Colonic mucosa (tissue), 4 donors: Measurements from ENCODE around the gene P2RX6. TPM values are rescaled to one million over a fixed set of nuclear protein-coding genes. Genes with fewer than 3 reads are reported as not detected.
"Not testable (repeated sequence)": the region's sequence is repeated elsewhere in the genome, so short reads cannot be mapped to it uniquely, and the experiment has no call there.

Experiments
- DNase-seq: peaks from one replicate; pipeline ENCODE4 v3.0.0-alpha.2; 2020
- H3K27ac ChIP-seq: fragments of 200-600 bp; one replicate; pipeline ENCODE4 v1.8.0; 2021
- H3K27me3 ChIP-seq: fragments of 200-600 bp; one replicate; pipeline ENCODE4 v1.8.0; 2021
- H3K36me3 ChIP-seq: fragments of 200-600 bp; one replicate; pipeline ENCODE4 v1.8.0; 2021
- H3K4me1 ChIP-seq: fragments of 200-600 bp; one replicate; pipeline ENCODE4 v1.8.0; 2021; ENCODE audit warnings: mild to moderate bottlenecking
- H3K4me3 ChIP-seq: fragments of 200-600 bp; one replicate; pipeline ENCODE4 v1.8.0; 2021
- H3K9ac ChIP-seq, 2 donors: one replicate each; pipeline ENCODE4 v1.7.0; 2013; ENCODE audit warnings: control low read depth in 2 of 2, low read depth in 2 of 2, low read length in 2 of 2
- H3K9me3 ChIP-seq: fragments of 200-600 bp; one replicate; pipeline ENCODE4 v1.8.0; 2021
- intact Hi-C: fragments of 100-400 bp; cut with DNase I; formaldehyde crosslinking; loops from one replicate; pipeline ENCODE4 v1.14.1; 2022
- total RNA-seq, 2 donors: library from RNA; stranded (reverse); fragmentation: NEBNext Ultra II Directional in 1 of 2; extraction: Animal tissue kit (Norgen Biotek cat#: 25700) in 1 of 2; gene quantifications; one replicate each; pipeline ENCODE4 v1.2.1, GENCODE V29; 2021
- TF ChIP-seq, protein P1 (sequence below): fragments of 200-600 bp; IDR thresholded peaks from one replicate; pipeline ENCODE4 v1.8.0; 2022; ENCODE audit warnings: antibody characterized with exemption, mild to moderate bottlenecking
- donor health status: healthy.
- donor health status: DM: no; HTN: no; CAD: no.
- donor health status: DM: no; HTN: no; CAD: no.

P2RX6 gene
- total RNA-seq, 2 donors from 2014 or later = 0.27 to 0.62 TPM

DNA sequence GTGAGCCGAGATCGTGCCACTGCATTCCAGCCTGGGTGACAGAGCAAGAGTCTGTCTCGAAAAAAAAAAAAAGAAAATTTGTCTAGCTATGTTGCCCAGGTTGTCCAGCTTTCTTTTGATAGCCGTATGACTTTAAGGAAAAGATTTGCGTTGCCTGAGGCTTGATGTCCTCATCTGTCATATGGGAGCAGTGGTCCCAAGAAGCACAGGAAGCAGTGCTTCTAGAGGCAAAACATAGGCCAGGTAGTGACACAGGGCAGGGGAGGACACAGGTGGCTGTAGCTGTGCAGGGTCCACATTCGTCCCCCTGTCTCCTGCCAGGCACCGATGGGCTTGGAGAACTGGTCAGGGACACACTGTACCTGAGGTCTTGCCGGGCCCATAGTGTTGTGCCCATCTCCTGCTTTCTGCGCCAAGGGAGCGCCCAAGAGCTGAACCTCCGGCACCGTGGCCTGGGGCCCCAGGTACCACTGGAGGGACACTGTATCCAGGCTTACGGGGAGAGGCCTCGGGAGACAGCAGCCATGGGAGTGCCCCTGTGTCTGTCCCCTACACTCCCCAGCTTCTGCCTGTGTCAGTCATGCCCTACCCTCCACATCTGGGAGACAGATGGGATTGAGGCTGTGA, 32.2 kb downstream of the P2RX6 start:
- Histone ChIP-seq H3K27me3 (no peaks in the 10 kb centered on the region), H3K36me3 (no peaks in the 10 kb centered on the region), H3K9me3 (no peaks in the 10 kb centered on the region), H3K4me3 (no peak overlapping the region), H3K4me1 (peaks cover 10% of the 10 kb centered on the region), H3K9ac (no peak overlapping the region), H3K27ac (no peak overlapping the region)
- TF ChIP-seq, protein P1, sequence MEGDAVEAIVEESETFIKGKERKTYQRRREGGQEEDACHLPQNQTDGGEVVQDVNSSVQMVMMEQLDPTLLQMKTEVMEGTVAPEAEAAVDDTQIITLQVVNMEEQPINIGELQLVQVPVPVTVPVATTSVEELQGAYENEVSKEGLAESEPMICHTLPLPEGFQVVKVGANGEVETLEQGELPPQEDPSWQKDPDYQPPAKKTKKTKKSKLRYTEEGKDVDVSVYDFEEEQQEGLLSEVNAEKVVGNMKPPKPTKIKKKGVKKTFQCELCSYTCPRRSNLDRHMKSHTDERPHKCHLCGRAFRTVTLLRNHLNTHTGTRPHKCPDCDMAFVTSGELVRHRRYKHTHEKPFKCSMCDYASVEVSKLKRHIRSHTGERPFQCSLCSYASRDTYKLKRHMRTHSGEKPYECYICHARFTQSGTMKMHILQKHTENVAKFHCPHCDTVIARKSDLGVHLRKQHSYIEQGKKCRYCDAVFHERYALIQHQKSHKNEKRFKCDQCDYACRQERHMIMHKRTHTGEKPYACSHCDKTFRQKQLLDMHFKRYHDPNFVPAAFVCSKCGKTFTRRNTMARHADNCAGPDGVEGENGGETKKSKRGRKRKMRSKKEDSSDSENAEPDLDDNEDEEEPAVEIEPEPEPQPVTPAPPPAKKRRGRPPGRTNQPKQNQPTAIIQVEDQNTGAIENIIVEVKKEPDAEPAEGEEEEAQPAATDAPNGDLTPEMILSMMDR = no peak
- intact Hi-C loops = no loop called here
- no peak for DNase-seq

DNA sequence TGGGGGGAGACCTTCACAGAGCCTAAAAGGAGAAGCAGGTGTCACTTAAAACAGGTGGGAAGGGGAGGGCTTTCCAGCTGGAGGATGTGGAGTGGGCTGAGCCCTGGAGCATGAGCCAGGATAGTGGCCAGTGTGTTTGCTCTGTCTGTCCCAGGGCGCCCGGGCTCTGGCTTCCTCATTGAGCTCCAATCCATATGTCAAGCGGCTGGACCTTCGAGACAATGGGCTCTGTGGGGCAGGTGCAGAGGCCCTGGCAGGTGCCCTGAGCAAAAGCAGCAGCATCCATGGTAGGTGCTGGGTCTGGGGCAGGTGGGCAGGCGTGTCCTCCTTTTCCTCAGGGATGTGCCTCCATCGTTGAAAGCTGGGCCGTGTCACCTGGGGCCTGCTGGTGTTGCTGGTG, 32.8 kb downstream of the P2RX6 start:
- no peak for DNase-seq
- Histone ChIP-seq H3K9ac (no peak overlapping the region), H3K4me1 (peaks cover 10% of the 10 kb centered on the region), H3K4me3 (no peak overlapping the region), H3K27me3 (no peaks in the 10 kb centered on the region), H3K27ac (no peak overlapping the region), H3K9me3 (no peaks in the 10 kb centered on the region), H3K36me3 (no peaks in the 10 kb centered on the region)
- intact Hi-C loops = no loop called here
- TF ChIP-seq, protein P1 = no peak

DNA sequence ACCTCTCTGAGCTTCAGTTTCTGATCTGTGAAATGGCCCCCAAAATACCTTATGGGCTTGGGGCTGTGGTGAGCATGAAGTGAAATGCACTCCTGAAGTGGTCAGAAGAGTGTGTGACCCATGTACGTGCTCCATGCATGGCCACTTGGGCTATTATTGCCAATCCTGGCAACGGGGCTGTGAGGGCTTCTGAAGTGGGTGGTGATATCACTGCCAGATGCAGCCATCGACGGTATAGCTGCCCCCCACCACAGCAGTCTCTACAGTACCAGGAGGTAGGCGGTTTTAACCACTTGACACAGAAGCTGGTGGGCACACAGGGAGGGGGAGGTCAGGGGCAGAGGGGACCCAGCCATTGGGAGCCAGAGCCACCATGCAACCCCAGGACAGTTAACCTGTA, 33.5 kb downstream of the P2RX6 start:
- H3K4me1 ChIP-seq, DNase-seq, H3K36me3 ChIP-seq, H3K9me3 ChIP-seq, intact Hi-C loops, H3K27me3 ChIP-seq, H3K9ac ChIP-seq, H3K27ac ChIP-seq, H3K4me3 ChIP-seq: not testable (repeated sequence)

DNA sequence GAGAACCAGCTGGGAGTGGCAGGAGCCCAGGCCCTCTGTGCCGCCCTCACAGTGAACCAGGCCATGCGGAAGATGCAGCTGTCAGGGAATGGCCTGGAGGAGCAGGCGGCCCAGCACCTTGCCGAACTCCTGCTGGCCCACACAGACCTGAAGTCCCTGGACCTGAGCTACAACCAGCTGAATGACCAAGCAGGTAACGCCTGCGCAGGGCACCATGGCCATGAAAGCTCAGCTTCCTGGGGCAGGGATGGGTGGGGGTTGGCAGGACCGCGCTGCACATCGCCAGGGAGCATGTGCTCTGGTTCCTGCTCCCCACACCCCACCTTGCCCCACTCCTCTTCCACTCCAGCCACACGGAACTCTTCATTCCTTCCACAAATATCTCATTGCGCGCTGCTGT, 34.0 kb downstream of the P2RX6 start:
- H3K27ac ChIP-seq, H3K4me3 ChIP-seq, H3K4me1 ChIP-seq, intact Hi-C loops, H3K9me3 ChIP-seq, DNase-seq, H3K36me3 ChIP-seq, H3K9ac ChIP-seq, H3K27me3 ChIP-seq: not testable (repeated sequence)

DNA sequence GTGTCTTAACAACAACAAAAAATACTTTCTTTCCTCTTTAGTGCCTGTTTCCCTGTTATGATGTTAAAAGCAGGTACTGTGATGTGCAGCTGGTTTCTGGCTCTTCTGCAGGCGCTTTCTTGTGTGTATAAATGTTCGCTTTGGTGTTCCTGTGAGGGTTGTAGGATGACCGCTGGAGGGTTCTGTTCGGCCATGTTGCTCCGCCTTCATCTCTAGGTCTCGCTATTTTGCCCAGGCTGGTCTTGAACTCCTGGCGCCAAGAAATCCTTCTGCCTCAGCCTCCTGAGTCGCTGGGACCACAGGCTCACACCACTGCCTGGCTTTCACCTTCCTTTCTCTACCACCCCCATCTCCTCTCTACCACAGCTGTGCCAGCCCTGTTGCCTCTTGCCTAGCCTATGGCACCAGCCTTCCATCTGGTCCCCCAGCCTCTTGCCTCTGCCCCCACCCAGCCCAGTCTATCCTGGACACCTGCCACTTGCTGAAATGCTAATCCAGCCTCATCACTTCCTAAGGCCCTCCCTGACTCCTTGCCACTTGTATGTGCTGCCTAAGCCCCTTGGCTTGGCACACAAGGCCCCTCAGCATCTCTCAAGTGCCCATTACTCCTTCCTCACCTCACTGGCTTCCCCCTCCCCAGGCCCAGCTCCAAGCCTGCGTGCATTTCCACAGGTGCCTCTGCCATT, 36.3 kb downstream of the P2RX6 start:
- Histone ChIP-seq H3K36me3 (no peaks in the 10 kb centered on the region), H3K27ac (no peak overlapping the region), H3K9me3 (no peaks in the 10 kb centered on the region), H3K4me3 (no peak overlapping the region), H3K9ac (no peak overlapping the region), H3K27me3 (no peaks in the 10 kb centered on the region), H3K4me1 (no peaks in the 10 kb centered on the region)
- TF ChIP-seq, protein P1 = no peak
- intact Hi-C loops = no loop called here
- no peak for DNase-seq

DNA sequence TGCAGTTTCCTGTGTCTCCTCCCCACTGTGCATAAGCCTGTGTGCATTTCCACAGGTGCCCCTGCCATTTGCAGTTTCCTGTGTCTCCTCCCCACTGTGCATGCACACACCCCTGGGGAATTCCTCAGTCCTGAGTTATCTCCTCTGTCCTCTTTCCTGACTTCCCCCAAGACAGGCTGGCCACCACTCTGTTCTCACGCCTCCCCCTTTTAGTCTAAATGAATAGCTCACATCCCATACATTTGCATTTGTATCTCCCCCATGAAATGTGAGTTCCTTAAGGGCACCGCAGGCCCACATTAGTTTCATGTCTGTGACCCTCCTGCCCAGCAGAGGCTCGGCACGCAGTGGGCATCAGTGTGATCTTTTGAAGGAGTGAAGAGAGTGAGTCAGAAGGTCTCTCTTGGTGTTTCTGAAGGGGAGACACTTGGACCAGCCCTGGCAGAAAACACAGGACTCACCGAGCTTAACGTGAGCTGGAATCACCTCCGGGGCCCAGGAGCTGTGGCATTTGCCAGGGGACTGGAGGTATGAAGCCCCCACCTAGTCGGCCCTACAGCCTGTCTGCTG, 37.0 kb downstream of the P2RX6 start:
- H3K9me3 ChIP-seq = no peaks in the 10 kb centered on the region
- no peak for DNase-seq
- no peaks in the 10 kb centered on the region for H3K36me3 ChIP-seq
- no peak overlapping the region for H3K4me3 ChIP-seq
- TF ChIP-seq, protein P1 = no peak
- H3K27me3 ChIP-seq = no peaks in the 10 kb centered on the region
- no peaks in the 10 kb centered on the region for H3K4me1 ChIP-seq
- H3K27ac ChIP-seq = no peak overlapping the region
- no peak overlapping the region for H3K9ac ChIP-seq
- intact Hi-C loops = no loop called here
